ENCODE data around the gene TP53RK.

- TF ChIP-seq TEAD2 (CRISPR knock-in tag; IDR thresholded peaks at IDR 0.05) (no peak), STAT6 (CRISPR knock-in tag; IDR thresholded peaks at IDR 0.05; ENCODE audit: borderline replicate concordance) (no peak), KLF9 (CRISPR knock-in tag; IDR thresholded peaks at IDR 0.05; ENCODE audit: low read depth) (no peak), RBM39 (IDR thresholded peaks at IDR 0.05; ENCODE audit: low read depth, low read length, poor library complexity, severe bottlenecking) (no peak)
- TF ChIP-seq, protein P1, sequence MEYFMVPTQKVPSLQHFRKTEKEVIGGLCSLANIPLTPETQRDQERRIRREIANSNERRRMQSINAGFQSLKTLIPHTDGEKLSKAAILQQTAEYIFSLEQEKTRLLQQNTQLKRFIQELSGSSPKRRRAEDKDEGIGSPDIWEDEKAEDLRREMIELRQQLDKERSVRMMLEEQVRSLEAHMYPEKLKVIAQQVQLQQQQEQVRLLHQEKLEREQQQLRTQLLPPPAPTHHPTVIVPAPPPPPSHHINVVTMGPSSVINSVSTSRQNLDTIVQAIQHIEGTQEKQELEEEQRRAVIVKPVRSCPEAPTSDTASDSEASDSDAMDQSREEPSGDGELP (IDR thresholded peaks at IDR 0.05; ENCODE audit: borderline replicate concordance, low read depth): no peak
Observed at GRCh38 chr20:46696791-46697279, 7.6 kb upstream of the TP53RK start.

Data from HepG2 (cell line).